RWPE2 (cell line): ENCODE measurements around the gene POU4F2.

ENCODE experiments used
- ATAC-seq: fragments of 200-7000 bp; cut with Tn5 transposase; 3 replicates; pipeline ENCODE4 v1.9.1; 2021; ENCODE audit warnings: low read depth
- DNase-seq: peaks from one replicate; pipeline ENCODE4 v3.0.0-alpha.2; 2020; ENCODE audit warnings: low spot score
- H3K27ac ChIP-seq: fragments of 450-650 bp; 2 replicates; pipeline ENCODE4 v1.5.1; 2017; ENCODE audit warnings: mild to moderate bottlenecking; ENCODE audit not compliant: poor library complexity, severe bottlenecking
- H3K27me3 ChIP-seq: fragments of 250-450 bp; sonication (Bioruptor Pico); 2 replicates; pipeline ENCODE4 v1.5.1; 2021; ENCODE audit warnings: mild to moderate bottlenecking, moderate library complexity; ENCODE audit not compliant: insufficient read depth, poor library complexity, severe bottlenecking
- H3K36me3 ChIP-seq: fragments of 250-450 bp; sonication (Bioruptor Pico); 2 replicates; pipeline ENCODE4 v1.5.1; 2020; ENCODE audit warnings: low read depth, mild to moderate bottlenecking, moderate library complexity
- H3K4me1 ChIP-seq: fragments of 250-450 bp; sonication (Bioruptor Pico); 2 replicates; pipeline ENCODE4 v1.5.1; 2021; ENCODE audit warnings: mild to moderate bottlenecking, moderate library complexity; ENCODE audit not compliant: insufficient read depth, poor library complexity, severe bottlenecking
- H3K4me3 ChIP-seq: fragments of 250-450 bp; sonication (Bioruptor Pico); 2 replicates; pipeline ENCODE4 v1.5.1; 2021; ENCODE audit warnings: mild to moderate bottlenecking, moderate library complexity; ENCODE audit not compliant: severe bottlenecking
- H3K9me3 ChIP-seq: fragments of 250-450 bp; sonication (Bioruptor Pico); 2 replicates; pipeline ENCODE4 v1.5.1; 2021; ENCODE audit warnings: mild to moderate bottlenecking, moderate library complexity; ENCODE audit not compliant: severe bottlenecking
- TF ChIP-seq, protein P1 (sequence below): fragments of 450-650 bp; IDR thresholded peaks from one replicate; pipeline ENCODE4 v1.5.1; 2017; ENCODE audit warnings: mild to moderate bottlenecking, moderate library complexity; ENCODE audit not compliant: poor library complexity, severe bottlenecking

POU4F2 gene

DNA sequence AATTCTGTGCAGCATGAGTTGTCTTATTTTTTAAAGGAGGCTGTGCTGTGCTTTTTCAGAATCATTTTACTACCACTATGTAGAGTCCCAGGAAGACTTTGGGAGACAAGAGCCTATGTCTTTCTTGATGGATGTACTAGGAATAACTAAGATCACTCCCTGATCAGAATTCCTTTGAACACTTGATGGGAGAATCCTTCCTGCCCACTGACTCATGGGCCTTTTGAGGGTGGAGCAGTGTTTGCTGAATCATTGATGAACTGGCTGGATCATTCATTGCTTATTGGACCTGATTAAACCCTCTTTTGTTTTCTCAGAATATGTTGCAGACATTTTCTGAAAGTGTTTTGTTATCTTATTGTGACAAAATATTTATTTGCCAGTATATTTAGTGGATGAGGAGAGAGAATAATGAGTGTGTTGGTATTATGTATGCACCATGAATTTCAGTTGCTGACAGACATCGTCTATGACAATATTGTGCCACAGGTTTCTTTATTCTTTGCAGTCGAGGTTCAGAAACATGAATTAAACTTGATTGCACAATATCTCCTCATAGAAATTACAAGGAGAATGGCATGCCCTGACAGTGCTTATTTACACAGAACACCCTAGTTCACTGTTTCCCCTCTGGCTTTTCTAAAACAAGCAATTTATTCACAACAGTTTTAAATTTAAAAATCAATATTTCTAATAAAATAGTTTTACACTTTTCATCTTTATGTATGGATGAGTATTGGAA, 36.3 kb downstream of the POU4F2 start:
- Histone ChIP-seq H3K4me3 (no peak overlapping the region), H3K4me1 (no peaks in the 10 kb centered on the region), H3K36me3 (no peaks in the 10 kb centered on the region), H3K27me3 (no peaks in the 10 kb centered on the region), H3K27ac (no peak overlapping the region), H3K9me3 (no peaks in the 10 kb centered on the region)
- no peak for DNase-seq
- no peak for ATAC-seq
- TF ChIP-seq, protein P1, sequence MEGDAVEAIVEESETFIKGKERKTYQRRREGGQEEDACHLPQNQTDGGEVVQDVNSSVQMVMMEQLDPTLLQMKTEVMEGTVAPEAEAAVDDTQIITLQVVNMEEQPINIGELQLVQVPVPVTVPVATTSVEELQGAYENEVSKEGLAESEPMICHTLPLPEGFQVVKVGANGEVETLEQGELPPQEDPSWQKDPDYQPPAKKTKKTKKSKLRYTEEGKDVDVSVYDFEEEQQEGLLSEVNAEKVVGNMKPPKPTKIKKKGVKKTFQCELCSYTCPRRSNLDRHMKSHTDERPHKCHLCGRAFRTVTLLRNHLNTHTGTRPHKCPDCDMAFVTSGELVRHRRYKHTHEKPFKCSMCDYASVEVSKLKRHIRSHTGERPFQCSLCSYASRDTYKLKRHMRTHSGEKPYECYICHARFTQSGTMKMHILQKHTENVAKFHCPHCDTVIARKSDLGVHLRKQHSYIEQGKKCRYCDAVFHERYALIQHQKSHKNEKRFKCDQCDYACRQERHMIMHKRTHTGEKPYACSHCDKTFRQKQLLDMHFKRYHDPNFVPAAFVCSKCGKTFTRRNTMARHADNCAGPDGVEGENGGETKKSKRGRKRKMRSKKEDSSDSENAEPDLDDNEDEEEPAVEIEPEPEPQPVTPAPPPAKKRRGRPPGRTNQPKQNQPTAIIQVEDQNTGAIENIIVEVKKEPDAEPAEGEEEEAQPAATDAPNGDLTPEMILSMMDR = no peak
